ENCODE measurements around the gene NEMP1.
A peak's percentile ranks its signal among the peaks of the same experiment; 100 is the strongest.
"Not testable (repeated sequence)": the region's sequence is repeated elsewhere in the genome, so short reads cannot be mapped to it uniquely, and the experiment has no call there.

Gene NEMP1, protein sequence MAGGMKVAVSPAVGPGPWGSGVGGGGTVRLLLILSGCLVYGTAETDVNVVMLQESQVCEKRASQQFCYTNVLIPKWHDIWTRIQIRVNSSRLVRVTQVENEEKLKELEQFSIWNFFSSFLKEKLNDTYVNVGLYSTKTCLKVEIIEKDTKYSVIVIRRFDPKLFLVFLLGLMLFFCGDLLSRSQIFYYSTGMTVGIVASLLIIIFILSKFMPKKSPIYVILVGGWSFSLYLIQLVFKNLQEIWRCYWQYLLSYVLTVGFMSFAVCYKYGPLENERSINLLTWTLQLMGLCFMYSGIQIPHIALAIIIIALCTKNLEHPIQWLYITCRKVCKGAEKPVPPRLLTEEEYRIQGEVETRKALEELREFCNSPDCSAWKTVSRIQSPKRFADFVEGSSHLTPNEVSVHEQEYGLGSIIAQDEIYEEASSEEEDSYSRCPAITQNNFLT

DNA sequence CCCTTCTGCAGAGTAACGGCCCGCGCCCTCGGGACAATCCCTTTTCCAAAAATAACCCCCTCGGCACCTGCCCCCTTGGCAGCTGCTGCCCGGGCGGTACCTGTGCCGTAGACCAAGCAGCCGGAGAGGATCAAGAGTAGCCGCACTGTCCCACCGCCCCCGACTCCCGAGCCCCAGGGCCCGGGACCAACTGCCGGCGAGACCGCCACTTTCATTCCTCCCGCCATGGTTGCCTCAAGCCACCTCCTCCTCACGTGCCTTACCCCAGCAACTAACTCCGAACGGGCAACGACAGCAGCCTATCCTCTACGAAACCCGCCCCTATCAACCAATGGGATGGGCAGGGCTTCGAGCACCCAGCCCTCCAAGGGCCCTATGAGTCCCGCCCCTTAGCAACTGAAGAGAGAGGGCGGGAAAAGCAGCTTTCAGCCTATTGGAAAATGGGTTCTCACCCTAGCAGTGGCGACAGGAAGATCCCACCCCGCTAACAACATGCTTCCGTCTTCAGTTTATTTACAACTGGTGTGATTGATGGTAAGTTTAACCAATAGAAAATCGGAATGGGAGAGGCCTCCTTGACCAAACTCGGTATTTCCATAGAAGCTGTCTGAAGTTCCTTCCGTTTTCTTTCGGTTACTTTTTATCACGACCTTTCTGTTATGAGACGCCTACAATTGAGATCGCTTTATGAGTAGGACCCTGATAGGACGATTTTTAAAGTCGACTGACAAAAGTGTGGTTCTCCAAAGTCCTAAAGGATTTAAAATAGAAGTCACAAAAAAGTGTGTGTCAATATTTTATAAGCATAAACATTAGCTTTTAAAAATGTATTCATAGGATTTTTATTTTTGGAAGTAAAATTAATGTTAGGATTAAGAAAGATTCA is at the start of gene NEMP1:
Gene NEMP1 (minus strand): TSS at position 273 of the 886 bp plus-strand sequence. CDS start 46 bp downstream, at position 227.
- peak; percentile 100 for DNase-seq (ENCODE audit: low read depth)

DNA sequence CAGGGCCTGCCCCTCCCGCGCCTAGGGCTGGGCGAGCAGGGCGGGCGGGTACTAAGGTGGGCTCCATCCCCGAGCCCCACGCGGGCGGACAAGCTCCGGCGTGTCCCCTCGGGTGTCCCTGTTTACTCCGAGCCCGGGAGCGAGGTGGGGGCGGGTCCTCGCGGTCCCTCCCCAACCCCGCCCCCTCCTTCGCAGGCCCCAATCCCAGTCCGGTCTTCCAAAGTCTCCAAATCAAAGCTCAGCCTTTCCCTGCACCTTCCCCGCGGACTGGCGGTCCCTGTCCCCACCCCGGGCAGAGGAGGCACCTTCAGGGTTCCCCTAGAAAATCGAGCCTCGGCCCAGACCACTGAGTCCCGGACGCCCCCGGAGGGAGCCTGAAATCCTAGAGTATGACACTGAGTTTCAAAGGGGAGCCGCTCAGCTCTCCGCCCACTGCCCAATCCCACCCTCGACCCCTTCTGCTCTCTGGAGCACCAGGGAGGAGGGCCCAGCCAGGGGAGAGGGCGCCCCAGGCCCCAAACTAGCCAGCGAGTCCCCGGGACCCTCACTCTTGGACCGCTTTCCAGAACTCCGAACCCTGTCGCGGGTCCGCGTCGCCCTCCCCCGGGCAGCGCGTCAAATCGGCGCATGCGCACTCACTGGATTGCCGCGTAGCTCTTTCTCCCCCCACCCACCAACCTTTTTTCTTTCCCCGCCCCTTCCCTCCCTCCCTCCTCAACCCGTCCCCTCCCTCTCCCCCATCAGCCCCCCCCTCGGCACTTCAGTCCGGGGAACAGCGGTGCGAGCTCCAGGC is 49.3 kb upstream of the NEMP1 start, which contains the start of gene LRP1:
Gene LRP1 (plus strand): TSS at position 758 of the 793 bp plus-strand sequence. CDS start 482 bp downstream, outside the sequence.
- DNase-seq (ENCODE audit: low read depth) = no peak

DNA sequence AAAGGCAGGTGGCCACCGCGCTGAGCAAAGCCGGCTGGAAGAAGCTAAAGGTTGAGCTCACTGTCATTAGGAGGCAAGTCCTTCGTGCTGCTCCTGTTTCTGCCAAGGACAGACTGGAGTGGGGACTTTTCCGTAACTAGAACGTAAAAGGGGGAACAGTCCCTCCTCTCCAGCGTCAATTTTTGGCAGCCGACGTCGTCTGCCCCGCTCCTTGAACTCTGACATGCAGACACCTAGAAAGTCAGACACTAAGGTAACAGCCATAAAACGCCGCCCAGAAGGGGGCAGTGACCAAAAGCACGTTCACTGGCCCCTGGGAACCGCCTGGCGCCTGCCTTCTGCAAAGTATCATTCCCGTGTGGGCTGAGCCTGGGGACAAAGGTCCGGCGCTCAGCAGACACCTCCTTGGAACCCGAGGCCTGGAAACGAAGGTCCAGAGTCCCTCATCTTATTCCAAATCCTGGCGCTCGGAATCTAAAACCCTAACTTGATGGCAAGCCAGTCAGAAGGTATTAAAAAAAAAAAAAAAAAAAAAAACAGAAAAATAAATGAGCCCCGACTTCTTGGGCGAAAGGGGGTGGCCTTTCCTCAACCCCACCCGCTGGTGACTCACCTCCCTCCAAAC is 48.6 kb upstream of the NEMP1 start:
- DNase-seq (ENCODE audit: low read depth) = no peak

DNA sequence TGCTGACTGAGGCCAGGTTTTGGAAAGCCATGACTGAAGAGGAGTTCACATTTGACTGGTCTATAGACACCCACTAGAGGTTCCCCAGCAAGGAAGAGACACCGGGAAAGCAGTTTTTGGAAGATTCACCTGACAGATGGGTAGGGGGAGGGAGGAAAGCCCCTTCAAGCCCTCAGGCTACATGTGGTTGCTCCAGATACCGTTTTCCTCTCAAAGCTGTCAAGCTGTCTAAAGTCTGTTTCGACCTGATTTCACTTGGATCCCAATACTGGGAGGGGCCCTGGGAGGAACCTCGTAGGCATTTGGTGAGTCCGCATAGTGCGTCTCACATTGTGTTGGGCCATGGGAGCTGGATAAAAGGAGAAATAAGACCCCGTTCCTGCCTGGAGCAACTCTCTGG is 48.0 kb upstream of the NEMP1 start:
- DNase-seq (ENCODE audit: low read depth) = no peak

DNA sequence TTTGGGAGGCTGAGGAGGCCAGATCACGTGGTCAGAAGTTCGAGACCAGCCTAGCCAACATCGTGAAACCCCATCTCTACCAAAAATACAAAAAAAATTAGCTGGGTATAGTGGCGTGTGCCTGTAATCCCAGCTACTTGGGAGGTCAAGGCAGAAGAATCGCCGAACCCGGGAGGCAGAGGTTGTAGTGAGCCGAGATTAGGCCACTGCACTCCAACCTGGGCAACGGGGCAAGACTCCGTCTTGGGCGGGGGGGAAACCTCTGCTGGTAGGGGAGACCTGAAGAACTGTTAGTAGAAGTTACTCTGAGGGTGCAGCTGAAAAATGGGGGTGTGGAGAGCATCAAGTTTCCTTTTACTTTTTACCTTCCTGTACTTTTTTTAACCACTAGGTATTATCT is 47.5 kb upstream of the NEMP1 start:
- no peak for DNase-seq (ENCODE audit: low read depth)

DNA sequence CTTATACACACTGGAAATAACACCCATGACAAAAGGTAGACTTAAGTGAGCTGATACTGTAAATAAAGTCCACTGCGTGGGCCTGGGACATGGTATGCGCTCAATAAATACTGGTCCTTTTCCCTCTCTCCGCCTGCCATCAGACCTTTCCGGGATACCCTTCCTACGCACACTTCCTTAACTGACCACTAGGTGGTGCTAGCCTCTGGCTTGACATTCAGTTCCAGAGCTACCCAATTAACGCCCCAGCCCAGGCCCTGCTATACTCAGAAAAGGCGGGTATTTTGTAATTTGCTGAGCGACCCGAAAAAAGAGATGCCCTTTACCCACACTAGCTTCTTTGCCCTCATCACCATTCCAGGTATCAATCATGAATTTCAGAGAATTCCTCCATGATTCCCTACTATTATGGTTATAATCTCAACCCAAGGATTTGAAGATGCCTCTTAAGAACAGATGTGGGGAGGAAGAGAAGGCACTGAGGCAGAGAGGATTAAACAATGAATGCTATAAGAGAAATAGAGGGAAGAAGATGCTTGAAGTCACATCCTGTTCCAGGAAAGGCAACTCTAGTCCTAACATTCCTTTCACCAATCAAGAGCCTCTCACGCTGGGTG is 45.8 kb upstream of the NEMP1 start:
- DNase-seq (ENCODE audit: low read depth) = no peak

DNA sequence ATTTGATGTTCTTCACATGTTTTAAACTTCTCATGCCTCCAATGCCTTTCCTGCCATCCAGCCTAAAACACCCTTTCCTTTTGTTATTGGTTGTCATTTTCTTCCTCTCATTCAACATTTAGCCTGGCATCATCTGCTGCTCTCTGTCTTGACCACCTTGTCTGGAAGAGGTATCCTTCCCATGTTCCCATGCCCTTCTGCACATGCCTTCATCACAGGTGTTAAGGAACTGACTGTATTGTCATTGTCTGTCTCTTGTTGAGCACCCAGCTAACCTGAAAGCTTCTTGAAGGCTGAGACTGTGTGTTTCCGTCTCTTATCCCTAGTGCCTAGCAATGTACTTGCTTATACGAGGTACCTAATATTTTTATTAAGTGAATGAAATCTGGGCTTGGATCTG is 45.2 kb upstream of the NEMP1 start:
- DNase-seq (ENCODE audit: low read depth) = no peak

DNA sequence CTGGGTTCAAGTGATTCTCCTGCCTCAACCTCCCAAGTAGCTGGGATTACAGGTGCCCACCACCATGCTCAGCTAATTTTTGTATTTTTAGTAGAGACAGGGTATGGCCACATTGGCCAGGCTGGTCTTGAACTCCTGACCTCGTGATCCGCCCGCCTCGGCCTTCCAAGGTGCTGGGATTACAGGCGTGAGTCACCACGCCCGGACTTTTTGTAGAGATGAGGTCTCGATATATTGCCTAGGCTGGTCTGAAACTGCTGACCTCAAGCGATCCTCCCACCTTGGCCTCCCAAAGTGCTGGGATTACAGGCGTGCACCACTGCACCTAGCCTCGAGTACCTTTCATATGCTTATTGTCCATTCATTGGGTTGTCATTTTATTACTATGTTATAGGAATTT is 42.1 kb upstream of the NEMP1 start:
- not testable (repeated sequence) for DNase-seq (ENCODE audit: low read depth)

DNA sequence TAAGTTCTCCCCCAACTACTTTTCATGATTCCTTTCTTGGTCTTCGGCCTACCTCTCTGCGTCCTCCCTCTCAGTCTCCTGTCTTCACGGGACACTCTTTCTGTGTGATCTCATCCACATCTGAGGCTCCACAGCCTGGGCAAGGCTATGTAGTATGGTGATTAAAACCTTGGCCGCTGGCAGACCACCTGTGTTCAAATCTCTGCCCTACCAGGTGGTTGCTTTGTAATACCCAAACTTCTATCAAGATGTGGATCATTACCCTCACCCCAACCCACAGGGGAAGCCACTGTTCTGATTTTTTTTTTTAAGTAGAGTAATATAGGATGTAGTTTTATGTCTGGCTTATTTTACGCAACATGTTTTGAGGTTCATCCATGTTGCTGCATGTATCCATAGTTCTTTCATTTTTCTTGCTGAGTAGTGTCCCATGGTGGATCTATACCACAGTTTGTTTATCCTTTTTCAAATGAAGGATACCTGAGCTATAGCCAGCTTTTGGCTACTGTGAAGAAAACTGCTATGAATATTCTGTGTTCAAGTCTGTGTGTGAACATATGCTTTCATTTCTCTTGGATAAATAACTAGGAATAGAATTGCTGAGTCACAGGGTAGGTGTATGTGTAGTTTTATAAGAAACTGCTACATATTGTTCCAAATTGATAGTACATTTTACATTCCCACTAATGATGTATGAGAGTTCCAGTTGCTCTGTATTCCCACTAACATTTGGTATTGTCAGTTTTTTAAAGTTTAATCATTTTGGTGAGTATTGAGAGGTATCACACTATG is 40.9 kb upstream of the NEMP1 start:
- no peak for DNase-seq (ENCODE audit: low read depth)

DNA sequence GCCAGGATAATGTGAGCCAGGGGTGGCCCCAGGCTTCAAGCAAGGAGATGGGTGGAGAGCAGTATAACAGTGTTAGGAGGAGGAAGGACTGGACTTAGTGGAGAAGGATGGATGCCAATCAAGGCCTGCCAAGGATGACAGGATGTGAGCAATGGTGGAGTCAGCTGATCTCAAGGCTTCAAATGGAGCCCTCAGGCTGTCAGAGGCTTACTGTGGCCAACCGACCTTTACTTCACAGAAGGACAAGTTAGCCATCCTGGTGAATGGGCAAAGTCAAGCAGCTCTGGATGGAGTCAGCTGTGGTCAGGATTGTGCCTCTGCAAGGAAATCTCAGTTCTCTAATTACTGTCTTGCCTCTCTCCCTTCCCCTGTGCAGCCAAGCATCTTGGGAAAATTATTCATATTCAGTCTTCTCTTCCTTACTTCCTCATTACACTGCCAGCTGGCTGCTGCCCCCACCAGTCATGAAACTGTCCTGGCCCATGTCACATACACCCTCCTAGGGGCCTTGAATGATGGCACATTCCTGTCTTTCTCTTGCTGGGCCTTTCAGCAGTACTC is 40.2 kb upstream of the NEMP1 start:
- DNase-seq (ENCODE audit: low read depth) = no peak

DNA sequence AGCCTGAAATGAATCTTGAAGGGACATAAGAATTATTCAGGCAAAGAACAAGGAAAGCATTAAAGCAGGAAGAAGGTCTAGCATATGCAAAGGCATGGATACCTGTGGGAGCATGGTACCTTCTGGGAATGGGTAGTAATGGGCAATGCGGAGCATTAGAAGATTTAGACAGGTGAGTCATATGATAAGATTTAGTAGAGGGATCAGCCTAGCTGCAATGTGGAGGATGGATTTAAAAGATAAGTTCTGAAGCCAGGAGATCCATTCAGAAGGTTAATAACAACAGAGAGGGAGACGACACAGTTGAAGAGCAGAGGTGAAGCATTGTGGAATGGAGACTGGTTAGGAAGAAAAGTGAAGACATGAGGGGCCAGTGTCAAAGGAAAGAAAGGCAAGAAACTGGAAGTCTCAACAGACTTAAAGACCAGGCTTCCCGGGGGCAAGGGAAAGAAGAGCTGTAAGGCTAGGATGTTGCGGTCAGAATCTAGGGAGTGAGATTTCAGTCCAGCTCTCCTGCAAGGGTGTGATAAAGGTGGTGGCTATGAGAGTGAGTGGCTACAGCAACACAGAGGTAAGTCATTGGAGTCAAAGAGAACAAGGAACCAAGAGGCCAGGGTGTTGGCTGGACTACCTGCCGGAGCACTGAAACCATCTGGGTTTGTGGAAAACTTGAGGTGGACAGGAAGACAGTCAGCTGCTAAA is 38.1 kb upstream of the NEMP1 start:
- no peak for DNase-seq (ENCODE audit: low read depth)

DNA sequence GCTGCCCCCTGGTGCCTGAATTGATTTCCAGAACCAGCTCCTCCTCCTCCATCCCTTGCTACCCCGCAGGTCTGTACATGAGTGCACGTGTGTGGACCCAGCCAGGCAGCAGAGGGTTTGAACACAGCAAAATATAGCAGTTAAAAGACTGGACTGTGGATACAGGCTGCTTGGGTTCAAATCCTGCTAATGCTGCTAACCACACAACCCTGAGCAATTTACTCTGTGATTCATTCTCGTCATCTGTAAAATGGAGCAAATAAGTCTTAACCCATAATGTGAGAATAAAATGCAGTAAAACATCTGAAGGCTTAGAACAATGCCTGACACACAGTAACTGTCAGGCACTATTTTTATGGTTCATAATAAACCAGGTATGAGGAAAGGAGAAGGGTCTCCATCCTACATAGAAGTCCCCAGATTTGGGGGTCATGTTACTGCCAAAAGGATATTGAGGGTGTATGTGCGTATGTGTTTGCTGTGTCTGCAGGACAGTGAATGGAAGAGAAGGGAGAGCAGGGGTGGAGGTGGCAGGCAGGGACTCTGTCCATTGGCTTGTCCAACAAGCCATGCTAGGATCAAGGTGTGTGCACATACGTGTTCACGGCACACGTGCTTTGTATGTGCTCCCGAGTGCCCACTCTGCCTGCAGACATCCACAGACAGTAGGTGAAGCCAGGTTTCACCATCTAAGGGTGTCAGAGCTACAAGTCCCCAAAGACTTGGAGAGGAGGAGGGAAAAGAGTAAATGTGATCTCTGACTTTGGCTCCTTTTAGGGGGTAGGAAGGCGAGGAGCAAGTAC is 34.1 kb upstream of the NEMP1 start:
- DNase-seq (ENCODE audit: low read depth) = no peak

DNA sequence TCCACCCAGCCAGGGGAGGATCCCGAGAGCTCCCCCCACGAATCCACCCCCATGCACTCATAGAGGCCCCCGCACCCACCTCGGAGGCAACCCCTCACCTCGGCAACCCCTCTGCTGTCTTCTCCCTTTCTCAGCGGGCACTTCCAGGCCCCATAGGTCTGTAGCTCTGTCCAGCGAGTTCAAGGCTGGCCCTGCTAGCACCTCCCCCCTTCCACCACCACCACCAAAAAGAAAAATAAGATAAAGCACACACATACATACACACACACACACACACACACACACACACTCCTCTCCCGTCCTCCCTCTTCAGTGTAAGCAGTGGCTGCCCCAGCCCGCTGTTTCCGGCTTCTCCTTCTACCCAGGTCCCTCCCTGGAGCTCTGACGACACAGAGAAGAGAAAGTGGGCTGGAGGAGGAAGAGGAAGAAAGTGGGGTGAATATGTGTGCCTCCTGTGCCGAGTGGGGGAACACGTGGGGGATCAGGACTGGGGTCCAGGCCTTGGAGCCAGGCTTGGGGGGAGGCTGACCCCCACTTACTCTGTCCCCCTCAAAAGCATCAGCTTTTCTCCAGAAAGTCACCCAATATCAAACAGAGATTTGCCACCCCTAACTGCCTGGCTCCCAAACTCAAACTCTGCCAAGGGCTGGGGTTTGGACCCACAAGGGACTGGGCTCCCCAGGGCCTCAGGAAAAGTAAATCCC is 32.6 kb upstream of the NEMP1 start, which contains the start of gene STAT6:
Gene STAT6 (minus strand): TSS at position 332 of the 704 bp plus-strand sequence. CDS start 3,084 bp downstream, outside the sequence.
- no peak for DNase-seq (ENCODE audit: low read depth)

DNA sequence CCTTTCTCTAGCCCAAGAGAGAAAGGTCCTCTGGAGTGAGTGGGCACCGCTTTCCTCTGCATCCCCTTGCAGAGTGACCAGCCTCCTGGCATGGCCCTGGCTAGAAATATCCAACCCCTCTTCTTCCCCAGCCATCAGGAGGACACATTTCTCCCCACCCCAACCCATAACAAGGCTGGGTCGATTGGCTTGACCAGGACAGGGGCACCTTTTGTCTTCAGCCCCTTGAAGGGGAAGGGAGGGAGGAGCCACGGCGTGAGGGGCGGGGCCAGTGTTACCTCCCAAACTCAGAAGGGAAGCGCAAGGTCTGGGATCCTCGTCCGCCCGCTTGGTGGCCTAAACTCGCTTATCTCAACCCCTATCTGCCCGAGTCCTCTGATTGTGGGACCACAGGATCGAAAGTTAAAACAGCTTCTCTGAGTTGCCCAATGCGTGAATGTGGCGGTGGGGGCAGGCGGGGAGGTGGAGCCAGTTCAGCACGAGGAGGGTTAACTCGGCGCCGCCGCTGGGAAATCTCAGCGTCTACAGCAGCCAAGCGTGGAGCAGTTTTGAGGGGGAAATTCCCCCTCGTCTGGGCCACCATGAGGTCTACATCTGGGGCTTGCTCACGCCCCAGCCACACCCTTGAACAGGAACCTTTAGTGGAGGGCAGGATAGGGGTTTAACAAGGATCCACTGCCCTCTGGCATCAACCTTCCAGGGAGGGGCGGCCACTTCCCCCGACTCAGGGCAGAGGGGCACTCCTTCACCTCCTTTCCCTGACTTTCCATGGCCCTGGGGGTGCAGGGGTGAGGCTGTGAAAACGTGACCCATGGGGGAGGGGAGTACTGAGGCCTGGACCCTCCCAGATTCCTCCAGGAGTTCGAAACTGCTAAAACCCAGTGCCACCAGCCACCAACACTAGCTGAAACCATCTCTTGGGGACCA is 31.8 kb upstream of the NEMP1 start:
- DNase-seq (ENCODE audit: low read depth) = no peak

DNA sequence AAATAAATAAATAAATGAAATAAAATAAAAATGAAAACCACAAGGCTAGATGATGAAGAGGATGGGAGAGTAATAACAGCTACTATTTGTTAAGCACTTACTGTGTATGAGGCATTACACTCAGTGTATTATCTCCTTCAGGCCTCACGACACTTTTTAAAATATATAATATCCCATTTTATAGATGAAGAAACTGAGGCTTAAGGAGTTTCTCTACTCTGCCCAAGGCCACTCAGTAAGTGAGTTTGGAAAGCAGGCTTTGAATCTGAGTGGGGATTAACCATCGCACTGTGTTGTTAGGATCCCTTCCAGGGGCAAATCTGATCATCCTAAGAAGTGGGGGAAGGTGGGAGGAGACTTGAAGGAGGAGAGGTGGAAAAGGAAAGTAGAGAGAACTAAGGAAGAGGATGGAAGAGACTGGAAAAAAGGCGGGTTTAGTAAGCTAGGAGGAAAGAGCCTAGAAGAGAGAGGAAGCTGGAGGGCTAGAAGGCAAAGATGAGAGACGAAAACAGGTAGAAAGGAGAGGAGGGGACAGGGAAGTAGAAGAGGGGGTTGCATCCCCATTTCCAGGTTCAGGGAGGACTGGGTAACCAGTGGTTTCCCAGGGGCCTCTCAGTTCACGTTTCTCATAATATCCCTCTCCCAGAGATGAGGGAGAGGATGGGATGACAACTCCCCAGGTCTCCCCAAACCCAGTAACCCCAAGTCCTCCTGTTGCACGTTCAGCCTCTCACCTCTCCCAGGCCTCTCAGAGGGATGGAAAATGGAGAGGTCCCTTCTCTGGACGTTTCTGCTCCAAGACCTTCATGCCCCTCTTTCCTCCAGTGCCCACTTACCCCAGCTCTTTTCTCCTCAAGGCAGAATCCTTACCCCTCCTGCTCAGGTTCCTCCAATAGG is 30.9 kb upstream of the NEMP1 start:
- DNase-seq (ENCODE audit: low read depth) = no peak

Measured in non-pigmented ciliary epithelial cell (primary cell).